CD14-positive monocyte (primary cell): ENCODE data around the gene ERLEC1. TPM values are rescaled to one million over a fixed set of nuclear protein-coding genes. Genes with fewer than 3 reads are reported as not detected.

Experiments used
- DNase-seq, 3 donors: peaks; one replicate each; pipeline ENCODE4 v3.0.0-alpha.2; 2011 to 2022
- H2AFZ ChIP-seq: 2 replicates; pipeline ENCODE4 v1.6.0; 2012; ENCODE audit warnings: mild to moderate bottlenecking, low read depth, low read length, inconsistent platforms; ENCODE audit not compliant: insufficient read depth, poor library complexity, severe bottlenecking
- H3K27ac ChIP-seq, 2 donors: 1 replicate in 1 of 2; 2 replicates in 1 of 2; pipeline ENCODE4 v1.5.1; 2012 to 2013; ENCODE audit warnings: low read length in 2 of 2, control low read depth in 1 of 2, inconsistent platforms in 1 of 2, low read depth in 1 of 2, mild to moderate bottlenecking in 1 of 2
- H3K27me3 ChIP-seq, 2 donors: one replicate each; pipeline versions ENCODE4 v1.6.0 to v1.6.1; 2011 to 2013; ENCODE audit warnings: low read length in 2 of 2; ENCODE audit not compliant: control insufficient read depth in 2 of 2, insufficient read depth in 2 of 2
- H3K36me3 ChIP-seq, 2 donors: replicated peaks in 1 of 2; 1 replicate in 1 of 2; 2 replicates in 1 of 2; pipeline versions ENCODE4 v1.5.1 to v1.6.1; 2012 to 2013; ENCODE audit warnings: low read length in 2 of 2, control low read depth in 1 of 2, inconsistent platforms in 1 of 2, mild to moderate bottlenecking in 1 of 2; ENCODE audit not compliant: insufficient read depth in 2 of 2, control insufficient read depth in 1 of 2
- H3K4me1 ChIP-seq, 2 donors: 1 replicate in 1 of 2; 2 replicates in 1 of 2; pipeline versions ENCODE4 v1.5.1 to v1.6.1; 2012 to 2013; ENCODE audit warnings: low read length in 2 of 2, control low read depth in 1 of 2, inconsistent platforms in 1 of 2, mild to moderate bottlenecking in 1 of 2, moderate library complexity in 1 of 2; ENCODE audit not compliant: insufficient read depth in 2 of 2, control insufficient read depth in 1 of 2
- H3K4me2 ChIP-seq: replicated peaks from 2 replicates; pipeline ENCODE3; 2012; ENCODE audit warnings: low read length, moderate library complexity, mild to moderate bottlenecking; ENCODE audit not compliant: poor library complexity, severe bottlenecking; ENCODE audit errors: extremely low read depth
- H3K4me3 ChIP-seq, 3 experiments: fragments of 200-600 bp in 1 of 3; sonication (generic) in 1 of 3; replicated peaks in 1 of 3; 1 replicate in 2 of 3; 2 replicates in 1 of 3; pipeline ENCODE4 v1.5.1; 2011 to 2013; ENCODE audit warnings: low read length in 3 of 3, mild to moderate bottlenecking in 3 of 3, control low read depth in 2 of 3, low read depth in 2 of 3, inconsistent platforms in 1 of 3, moderate library complexity in 1 of 3
- H3K79me2 ChIP-seq: 2 replicates; pipeline ENCODE4 v1.6.0; 2012; ENCODE audit warnings: mild to moderate bottlenecking, control low read depth, inconsistent platforms, low read length, moderate library complexity; ENCODE audit not compliant: insufficient read depth
- H3K9ac ChIP-seq: 2 replicates; pipeline ENCODE4 v1.6.0; 2017; ENCODE audit warnings: low read length, mild to moderate bottlenecking; ENCODE audit not compliant: insufficient read depth, poor library complexity, severe bottlenecking
- H3K9me3 ChIP-seq, 2 donors: replicated peaks in 1 of 2; 1 replicate in 1 of 2; 2 replicates in 1 of 2; pipeline versions ENCODE4 v1.5.1 to v1.6.1; 2012 to 2013; ENCODE audit warnings: low read length in 2 of 2, control low read depth in 1 of 2; ENCODE audit not compliant: control insufficient read depth in 1 of 2, insufficient read depth in 1 of 2
- H4K20me1 ChIP-seq: 2 replicates; pipeline ENCODE4 v1.6.0; 2012; ENCODE audit warnings: mild to moderate bottlenecking, low read length, control low read depth, moderate library complexity; ENCODE audit not compliant: insufficient read depth
- H3K27ac Mint-ChIP-seq, 7 donors: one replicate each; pipeline ENCODE4 v1.8.0; 2020; ENCODE audit warnings: mild to moderate bottlenecking in 7 of 7, mixed read lengths in 7 of 7, moderate library complexity in 6 of 7, inconsistent platforms in 2 of 7
- H3K27me3 Mint-ChIP-seq, 3 donors: one replicate each; pipeline ENCODE4 v1.8.0; 2021 to 2022; ENCODE audit warnings: low read depth in 3 of 3, mild to moderate bottlenecking in 3 of 3, mixed read lengths in 3 of 3, moderate library complexity in 3 of 3, inconsistent platforms in 1 of 3
- H3K36me3 Mint-ChIP-seq, 2 donors: one replicate each; pipeline ENCODE4 v1.8.0; 2020; ENCODE audit warnings: mixed read lengths in 2 of 2, inconsistent platforms in 1 of 2, mild to moderate bottlenecking in 1 of 2
- H3K4me1 Mint-ChIP-seq: one replicate; pipeline ENCODE4 v1.8.0; 2020; ENCODE audit warnings: mild to moderate bottlenecking, mixed read lengths
- H3K4me3 Mint-ChIP-seq, 2 donors: one replicate each; pipeline ENCODE4 v1.8.0; 2020; ENCODE audit warnings: mild to moderate bottlenecking in 2 of 2, mixed read lengths in 2 of 2, moderate library complexity in 1 of 2
- H3K9me3 Mint-ChIP-seq, 7 donors: one replicate each; pipeline ENCODE4 v1.8.0; 2020 to 2022; ENCODE audit warnings: mixed read lengths in 7 of 7, mild to moderate bottlenecking in 6 of 7, moderate library complexity in 6 of 7, inconsistent platforms in 2 of 7
- CTCF ChIP-seq: fragments of 200-600 bp; IDR thresholded peaks from one replicate; pipeline ENCODE4 v1.8.0; 2022; ENCODE audit warnings: antibody characterized with exemption, mild to moderate bottlenecking
- WGBS: methylation state at CpG from one replicate; pipeline ENCODE4 v1.1.5; 2013; ENCODE audit warnings: missing lambda C conversion rate; ENCODE audit not compliant: insufficient coverage; 5-methylcytosine and 5-hydroxymethylcytosine counted together
- intact Hi-C, 2 donors: fragments of 100-400 bp; cut with micrococcal nuclease; formaldehyde crosslinking; loops; one replicate each; pipeline versions ENCODE4 v1.15.0 to v1.15.1; 2023
- polyA minus RNA-seq: library from RNA; depleted of rRNA, polyadenylated mRNA; stranded (reverse); fragments of >200 nt; gene quantifications from 2 replicates; pipeline ENCODE4 v1.2.3, GENCODE V29; 2012
- polyA plus RNA-seq, 3 donors: library from polyadenylated mRNA; depleted of rRNA in 1 of 3; unstranded in 2 of 3; stranded (reverse) in 1 of 3; fragments of 300-500 nt in 2 of 3; fragments of >200 nt in 1 of 3; fragmentation: Illumina TruSeq in 2 of 3; gene quantifications; 1 replicate in 2 of 3; 2 replicates in 1 of 3; pipeline ENCODE4 v1.2.3, GENCODE V29; 2012 to 2021
- total RNA-seq, 12 experiments: library from RNA in 1 of 12; stranded (reverse) in 1 of 12; fragments of 120-200 nt in 1 of 12; gene quantifications; one replicate each; pipeline ENCODE4 v1.2.4 and lab custom pipeline; 2013 to 2026; ENCODE audit warnings: mixed read lengths in 6 of 12, inconsistent platforms in 1 of 12

ERLEC1 gene
- total RNA-seq (2013): 26.3 TPM
- polyA plus RNA-seq (10 to 100 TPM; 11.4 to 23.8 (median 23.7) TPM), polyA minus RNA-seq (10.1 and 14.0 TPM in 2 replicates), total RNA-seq (lab: John Stamatoyannopoulos, UW) (19.3 to 54.6 (median 35.0) reads per million in 11 experiments)

- intact Hi-C loops: no loop called here
- DNase-seq: peak; percentile 54 to 64 (median 61)
- peaks cover 0 to 2% (median 0%) of the 10 kb centered on the region in 7 donors for H3K9me3 Mint-ChIP-seq
- H3K9me3 ChIP-seq: no peaks in the 10 kb centered on the region
- peak within 1 kb of the TSS; percentile 91 for H2AFZ ChIP-seq
- H3K4me3 Mint-ChIP-seq: peak within 1 kb of the TSS; percentile 96 to 99
- peak within 1 kb of the TSS; percentile 96 to 98 (median 96) for H3K4me3 ChIP-seq
- no peak for TF ChIP-seq CTCF
- peaks cover 2 to 3% of the 10 kb centered on the region in 2 donors for H3K36me3 Mint-ChIP-seq
- H3K9ac ChIP-seq: peak within 1 kb of the TSS; percentile 83
- peaks cover 99% of the 10 kb centered on the region for H3K79me2 ChIP-seq
- peaks cover 23 to 33% of the 10 kb centered on the region in 2 donors for H3K4me1 ChIP-seq
- peak within 1 kb of the TSS; percentile 79 to 91 for H3K27ac ChIP-seq
- peak within 1 kb of the TSS; percentile 98 for H3K4me2 ChIP-seq
- no peaks in the 10 kb centered on the region for H3K27me3 ChIP-seq
- no peaks in the 10 kb centered on the region for H3K27me3 Mint-ChIP-seq
- peaks cover 6% of the 10 kb centered on the region for H4K20me1 ChIP-seq
- peaks cover 47% of the 10 kb centered on the region for H3K4me1 Mint-ChIP-seq
- H3K36me3 ChIP-seq: peaks cover 2 to 3% of the 10 kb centered on the region in 2 donors
- under 1% methylated on average over 66 of the region's 77 CpGs for WGBS
- H3K27ac Mint-ChIP-seq: peak within 1 kb of the TSS; percentile 85 to 98 (median 94)
Measured at GRCh38 chr2:53786705-53787613, at the start of gene ERLEC1, which contains the start of gene ASB3. TSS of gene ERLEC1 (plus strand) at chr2:53787044. CDS start at chr2:53787211, 167 bp downstream. TSS of gene ASB3 (minus strand) at chr2:53786953. CDS start at chr2:53765572, 21,381 bp downstream.

- no peak for DNase-seq
- peaks cover 0 to 25% of the 10 kb centered on the region in 2 donors for H3K36me3 ChIP-seq
- no peak overlapping the region for H3K9ac ChIP-seq
- H3K9me3 ChIP-seq: no peaks in the 10 kb centered on the region
- WGBS: 100% methylated on average over 3 of the region's 5 CpGs
- no peak overlapping the region for H2AFZ ChIP-seq
- Mint-ChIP-seq H3K36me3 (peaks cover 37 to 38% of the 10 kb centered on the region in 2 donors), H3K27me3 (peaks cover 0 to 1% (median 0%) of the 10 kb centered on the region in 3 donors), H3K9me3 (peaks cover 0 to 5% (median 0%) of the 10 kb centered on the region in 7 donors), H3K4me3 (no peak overlapping the region), H3K4me1 (peaks cover 11% of the 10 kb centered on the region), H3K27ac (peak overlapping the region in 1 of 7 donors; percentile 42)
- H3K27me3 ChIP-seq: no peaks in the 10 kb centered on the region
- no peaks in the 10 kb centered on the region for H4K20me1 ChIP-seq
- intact Hi-C loops: no loop called here
- no peak overlapping the region for H3K4me2 ChIP-seq
- no peaks in the 10 kb centered on the region for H3K79me2 ChIP-seq
- no peak overlapping the region for H3K27ac ChIP-seq
- no peak overlapping the region for H3K4me3 ChIP-seq
- peaks cover 11 to 12% of the 10 kb centered on the region in 2 donors for H3K4me1 ChIP-seq
- TF ChIP-seq CTCF: no peak
Measured at GRCh38 chr2:53737091-53737490, 49.8 kb upstream of the ERLEC1 start.
